HepG2 (cell line): ENCODE results near the gene GHSR.
A peak's percentile ranks its signal among the peaks of the same experiment; 100 is the strongest.

Experiments
- BHLHE40 ChIP-seq: IDR thresholded peaks from 2 replicates; pipeline ENCODE4 v1.6.1; 2011; ENCODE audit warnings: low read length, improper control_type of control experiment
- EZH2 ChIP-seq: conservative IDR thresholded peaks from 2 replicates; pipeline ENCODE4 v1.6.1; 2012; ENCODE audit warnings: mild to moderate bottlenecking, low read depth, low read length, moderate library complexity
- NPAS2 ChIP-seq: sonication (generic); formaldehyde crosslinking; IDR thresholded peaks from 2 replicates; pipeline ENCODE4 v1.8.0; 2022; ENCODE audit warnings: mild to moderate bottlenecking, missing genetic modification reagents, borderline replicate concordance
- POLR2A ChIP-seq, 2 experiments: IDR thresholded peaks; 2 replicates each; pipeline ENCODE4 v1.6.1; 2011; ENCODE audit warnings: low read depth in 2 of 2, low read length in 2 of 2, mild to moderate bottlenecking in 1 of 2, moderate library complexity in 1 of 2; ENCODE audit not compliant: insufficient read depth in 1 of 2
- SMARCE1 ChIP-seq: fragments of 450-650 bp; IDR thresholded peaks from 2 replicates; pipeline ENCODE4 v1.6.1; 2017; ENCODE audit warnings: borderline replicate concordance
- ZNF274 ChIP-seq: sonication (generic); formaldehyde crosslinking; IDR thresholded peaks from 2 replicates; pipeline ENCODE4 v1.5.1; 2020; ENCODE audit warnings: mild to moderate bottlenecking, missing genetic modification reagents
- TF ChIP-seq, protein P1 (sequence below): sonication (generic); formaldehyde crosslinking; IDR thresholded peaks from 2 replicates; pipeline ENCODE4 v1.5.0; 2020; ENCODE audit warnings: mild to moderate bottlenecking, missing genetic modification reagents, moderate library complexity
- TF ChIP-seq, protein P2 (sequence below): fragments of 450-650 bp; IDR thresholded peaks from 2 replicates; pipeline ENCODE4 v1.6.1; 2017; ENCODE audit warnings: mild to moderate bottlenecking
- TF ChIP-seq, protein P3 (sequence below): sonication (generic); formaldehyde crosslinking; IDR thresholded peaks from 2 replicates; pipeline ENCODE4 v1.8.1; 2022; ENCODE audit warnings: mild to moderate bottlenecking, missing genetic modification reagents
- TF ChIP-seq, protein P4 (sequence below), 2 experiments: sonication (generic) in 1 of 2; formaldehyde crosslinking in 1 of 2; IDR thresholded peaks; 2 replicates each; pipeline versions ENCODE4 v1.5.1 to v1.6.1; 2011 to 2020; ENCODE audit warnings: borderline replicate concordance in 1 of 2, low read depth in 1 of 2, low read length in 1 of 2, mild to moderate bottlenecking in 1 of 2, missing genetic modification reagents in 1 of 2, moderate library complexity in 1 of 2

DNA sequence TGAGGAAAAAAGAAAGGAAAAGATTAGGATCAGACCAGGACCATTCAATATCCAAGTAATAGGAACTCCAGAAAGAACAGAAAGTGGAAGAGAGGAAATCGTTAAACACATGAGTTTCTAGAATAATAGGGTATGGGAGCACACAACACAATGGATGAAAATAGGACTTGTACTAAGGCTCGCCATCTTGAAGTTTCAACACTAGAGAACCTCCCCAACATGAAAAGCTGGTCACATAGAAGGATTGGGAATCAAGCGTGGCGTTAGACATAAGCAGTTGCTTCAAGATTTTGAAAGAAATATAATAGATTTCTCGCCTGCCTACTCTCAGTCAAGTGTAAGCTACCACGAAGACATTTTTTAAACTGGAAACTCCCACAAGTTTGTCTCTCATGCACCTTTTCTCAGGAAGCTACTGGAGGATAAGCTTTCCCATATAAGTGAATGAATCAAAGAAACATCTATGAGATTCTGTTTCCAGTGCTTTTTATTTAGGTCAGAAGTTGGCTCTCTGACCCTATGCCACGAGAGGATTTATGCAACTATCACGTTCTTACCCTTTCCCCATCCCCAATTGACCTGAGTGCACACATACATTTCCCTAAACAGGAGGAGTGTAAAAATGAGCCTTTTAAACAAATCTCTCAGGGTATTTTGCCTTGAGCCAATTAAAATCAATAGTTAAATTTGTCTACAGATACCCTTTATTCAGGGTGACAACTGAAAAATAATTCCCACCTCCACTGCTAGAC lies 45.2 kb downstream of the GHSR start:
- TF ChIP-seq, protein P1, sequence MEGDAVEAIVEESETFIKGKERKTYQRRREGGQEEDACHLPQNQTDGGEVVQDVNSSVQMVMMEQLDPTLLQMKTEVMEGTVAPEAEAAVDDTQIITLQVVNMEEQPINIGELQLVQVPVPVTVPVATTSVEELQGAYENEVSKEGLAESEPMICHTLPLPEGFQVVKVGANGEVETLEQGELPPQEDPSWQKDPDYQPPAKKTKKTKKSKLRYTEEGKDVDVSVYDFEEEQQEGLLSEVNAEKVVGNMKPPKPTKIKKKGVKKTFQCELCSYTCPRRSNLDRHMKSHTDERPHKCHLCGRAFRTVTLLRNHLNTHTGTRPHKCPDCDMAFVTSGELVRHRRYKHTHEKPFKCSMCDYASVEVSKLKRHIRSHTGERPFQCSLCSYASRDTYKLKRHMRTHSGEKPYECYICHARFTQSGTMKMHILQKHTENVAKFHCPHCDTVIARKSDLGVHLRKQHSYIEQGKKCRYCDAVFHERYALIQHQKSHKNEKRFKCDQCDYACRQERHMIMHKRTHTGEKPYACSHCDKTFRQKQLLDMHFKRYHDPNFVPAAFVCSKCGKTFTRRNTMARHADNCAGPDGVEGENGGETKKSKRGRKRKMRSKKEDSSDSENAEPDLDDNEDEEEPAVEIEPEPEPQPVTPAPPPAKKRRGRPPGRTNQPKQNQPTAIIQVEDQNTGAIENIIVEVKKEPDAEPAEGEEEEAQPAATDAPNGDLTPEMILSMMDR: no peak
- TF ChIP-seq, protein P2, sequence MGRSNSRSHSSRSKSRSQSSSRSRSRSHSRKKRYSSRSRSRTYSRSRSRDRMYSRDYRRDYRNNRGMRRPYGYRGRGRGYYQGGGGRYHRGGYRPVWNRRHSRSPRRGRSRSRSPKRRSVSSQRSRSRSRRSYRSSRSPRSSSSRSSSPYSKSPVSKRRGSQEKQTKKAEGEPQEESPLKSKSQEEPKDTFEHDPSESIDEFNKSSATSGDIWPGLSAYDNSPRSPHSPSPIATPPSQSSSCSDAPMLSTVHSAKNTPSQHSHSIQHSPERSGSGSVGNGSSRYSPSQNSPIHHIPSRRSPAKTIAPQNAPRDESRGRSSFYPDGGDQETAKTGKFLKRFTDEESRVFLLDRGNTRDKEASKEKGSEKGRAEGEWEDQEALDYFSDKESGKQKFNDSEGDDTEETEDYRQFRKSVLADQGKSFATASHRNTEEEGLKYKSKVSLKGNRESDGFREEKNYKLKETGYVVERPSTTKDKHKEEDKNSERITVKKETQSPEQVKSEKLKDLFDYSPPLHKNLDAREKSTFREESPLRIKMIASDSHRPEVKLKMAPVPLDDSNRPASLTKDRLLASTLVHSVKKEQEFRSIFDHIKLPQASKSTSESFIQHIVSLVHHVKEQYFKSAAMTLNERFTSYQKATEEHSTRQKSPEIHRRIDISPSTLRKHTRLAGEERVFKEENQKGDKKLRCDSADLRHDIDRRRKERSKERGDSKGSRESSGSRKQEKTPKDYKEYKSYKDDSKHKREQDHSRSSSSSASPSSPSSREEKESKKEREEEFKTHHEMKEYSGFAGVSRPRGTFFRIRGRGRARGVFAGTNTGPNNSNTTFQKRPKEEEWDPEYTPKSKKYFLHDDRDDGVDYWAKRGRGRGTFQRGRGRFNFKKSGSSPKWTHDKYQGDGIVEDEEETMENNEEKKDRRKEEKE: no peak
- TF ChIP-seq ZNF274 (CRISPR knock-in tag) (no peak), EZH2 (no peak), BHLHE40 (no peak), NPAS2 (CRISPR knock-in tag) (no peak), POLR2A (IDR thresholded peaks at IDR 0.05; ENCODE audit: insufficient read depth in 1 of 2, low read depth in 2 of 2, low read length in 2 of 2) (0 out of 4 replicates have a peak, but pooled peaks of 1 of the 2 experiments have one; percentile 5), SMARCE1 (no peak)
- TF ChIP-seq, protein P3, sequence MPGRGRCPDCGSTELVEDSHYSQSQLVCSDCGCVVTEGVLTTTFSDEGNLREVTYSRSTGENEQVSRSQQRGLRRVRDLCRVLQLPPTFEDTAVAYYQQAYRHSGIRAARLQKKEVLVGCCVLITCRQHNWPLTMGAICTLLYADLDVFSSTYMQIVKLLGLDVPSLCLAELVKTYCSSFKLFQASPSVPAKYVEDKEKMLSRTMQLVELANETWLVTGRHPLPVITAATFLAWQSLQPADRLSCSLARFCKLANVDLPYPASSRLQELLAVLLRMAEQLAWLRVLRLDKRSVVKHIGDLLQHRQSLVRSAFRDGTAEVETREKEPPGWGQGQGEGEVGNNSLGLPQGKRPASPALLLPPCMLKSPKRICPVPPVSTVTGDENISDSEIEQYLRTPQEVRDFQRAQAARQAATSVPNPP (CRISPR knock-in tag): no peak
- TF ChIP-seq, protein P4, sequence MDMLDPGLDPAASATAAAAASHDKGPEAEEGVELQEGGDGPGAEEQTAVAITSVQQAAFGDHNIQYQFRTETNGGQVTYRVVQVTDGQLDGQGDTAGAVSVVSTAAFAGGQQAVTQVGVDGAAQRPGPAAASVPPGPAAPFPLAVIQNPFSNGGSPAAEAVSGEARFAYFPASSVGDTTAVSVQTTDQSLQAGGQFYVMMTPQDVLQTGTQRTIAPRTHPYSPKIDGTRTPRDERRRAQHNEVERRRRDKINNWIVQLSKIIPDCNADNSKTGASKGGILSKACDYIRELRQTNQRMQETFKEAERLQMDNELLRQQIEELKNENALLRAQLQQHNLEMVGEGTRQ (IDR thresholded peaks at IDR 0.05; ENCODE audit: low read depth, low read length): no peak
- TF ChIP-seq, protein P4 (CRISPR knock-in tag; IDR thresholded peaks at IDR 0.05; ENCODE audit: borderline replicate concordance): no peak
